HFFc6 (cell line): Measurements from ENCODE around the gene LRAT. TPM values are rescaled to one million over a fixed set of nuclear protein-coding genes. Genes with fewer than 3 reads are reported as not detected.

Experiments used
- DNase-seq: peaks from one replicate; pipeline ENCODE4 v3.0.0-alpha.2; 2018
- H3K27ac Mint-ChIP-seq: 2 replicates; pipeline ENCODE4 v1.8.0; 2020; ENCODE audit warnings: mild to moderate bottlenecking, mixed read lengths
- H3K27me3 Mint-ChIP-seq: 2 replicates; pipeline ENCODE4 v1.8.0; 2021; ENCODE audit warnings: mild to moderate bottlenecking, moderate library complexity, mixed read lengths; ENCODE audit not compliant: insufficient read depth
- H3K36me3 Mint-ChIP-seq: 2 replicates; pipeline ENCODE4 v1.8.0; 2021; ENCODE audit warnings: low read depth, mixed read lengths
- H3K4me1 Mint-ChIP-seq: 2 replicates; pipeline ENCODE4 v1.8.0; 2020; ENCODE audit warnings: low read depth, mixed read lengths
- H3K4me3 Mint-ChIP-seq: 2 replicates; pipeline ENCODE4 v1.8.0; 2020; ENCODE audit warnings: mild to moderate bottlenecking, moderate library complexity, mixed read lengths
- H3K9me3 Mint-ChIP-seq: 2 replicates; pipeline ENCODE4 v1.8.0; 2020; ENCODE audit warnings: mild to moderate bottlenecking, mixed read lengths
- long read RNA-seq: library from polyadenylated mRNA; unstranded; transcript quantifications from one replicate; pipeline ENCODE4 v2.0.0, GENCODE V29; 2019
- total RNA-seq, 6 experiments: library from RNA; stranded (reverse); fragmentation: NEBNext Ultra II Directional; extraction: Animal tissue kit (Norgen Biotek cat#: 25700); gene quantifications; 2 replicates in 1 of 6; 3 replicates in 5 of 6; pipeline ENCODE4 v1.2.3, GENCODE V29; 2021
- TF ChIP-seq, protein P1 (sequence below): fragments of 200-600 bp; sonication (generic); IDR thresholded peaks from 2 replicates; pipeline ENCODE4 v1.5.0; 2021; ENCODE audit warnings: antibody characterized with exemption, mild to moderate bottlenecking

Gene LRAT
- total RNA-seq: not detected
- long read RNA-seq: 0 reads

DNA sequence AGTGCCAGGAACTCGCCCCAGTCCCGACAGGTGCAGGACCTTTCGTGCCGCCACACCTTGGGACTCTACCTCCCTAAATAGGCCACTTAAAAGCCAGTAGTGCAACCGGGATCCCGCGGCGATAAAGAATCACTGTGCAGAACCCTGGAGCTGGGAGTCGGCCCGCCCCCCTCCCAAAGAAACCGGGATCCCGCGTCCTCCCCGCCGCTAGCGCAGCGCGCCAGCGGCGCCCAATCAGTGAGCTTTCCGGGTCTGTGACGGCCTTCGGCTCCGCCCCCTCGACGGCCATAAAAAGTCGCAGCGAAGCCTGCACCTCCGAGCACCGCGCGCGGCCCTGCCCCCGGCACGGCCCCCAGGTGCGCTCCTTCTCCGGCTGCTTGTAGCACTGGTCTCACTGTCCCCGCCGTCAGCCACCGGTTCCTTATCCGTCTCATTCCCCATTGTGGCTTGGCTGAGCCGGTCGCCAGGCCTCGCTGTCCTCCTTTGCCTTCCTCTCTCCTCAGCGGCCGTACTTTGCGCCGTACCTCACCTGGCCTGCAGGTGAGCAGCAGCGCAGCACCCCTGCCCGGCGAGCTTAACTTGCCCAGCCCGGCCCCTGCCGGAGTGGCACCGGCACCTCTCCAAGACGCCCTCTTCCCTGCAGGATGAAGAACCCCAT is at the start of gene LRAT:
LRAT (plus strand) TSS at position 318 of the 658 bp plus-strand sequence; CDS start at position 645, 327 bp downstream.
- Mint-ChIP-seq H3K27ac (no peak within 1 kb of the TSS), H3K4me3 (no peak within 1 kb of the TSS), H3K27me3 (peaks cover 19% of the 10 kb centered on the region), H3K4me1 (no peaks in the 10 kb centered on the region), H3K36me3 (no peaks in the 10 kb centered on the region), H3K9me3 (peaks cover 4% of the 10 kb centered on the region; the same call in 1 of the 2 replicates)
- no peak for DNase-seq
- TF ChIP-seq, protein P1, sequence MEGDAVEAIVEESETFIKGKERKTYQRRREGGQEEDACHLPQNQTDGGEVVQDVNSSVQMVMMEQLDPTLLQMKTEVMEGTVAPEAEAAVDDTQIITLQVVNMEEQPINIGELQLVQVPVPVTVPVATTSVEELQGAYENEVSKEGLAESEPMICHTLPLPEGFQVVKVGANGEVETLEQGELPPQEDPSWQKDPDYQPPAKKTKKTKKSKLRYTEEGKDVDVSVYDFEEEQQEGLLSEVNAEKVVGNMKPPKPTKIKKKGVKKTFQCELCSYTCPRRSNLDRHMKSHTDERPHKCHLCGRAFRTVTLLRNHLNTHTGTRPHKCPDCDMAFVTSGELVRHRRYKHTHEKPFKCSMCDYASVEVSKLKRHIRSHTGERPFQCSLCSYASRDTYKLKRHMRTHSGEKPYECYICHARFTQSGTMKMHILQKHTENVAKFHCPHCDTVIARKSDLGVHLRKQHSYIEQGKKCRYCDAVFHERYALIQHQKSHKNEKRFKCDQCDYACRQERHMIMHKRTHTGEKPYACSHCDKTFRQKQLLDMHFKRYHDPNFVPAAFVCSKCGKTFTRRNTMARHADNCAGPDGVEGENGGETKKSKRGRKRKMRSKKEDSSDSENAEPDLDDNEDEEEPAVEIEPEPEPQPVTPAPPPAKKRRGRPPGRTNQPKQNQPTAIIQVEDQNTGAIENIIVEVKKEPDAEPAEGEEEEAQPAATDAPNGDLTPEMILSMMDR: no peak

DNA sequence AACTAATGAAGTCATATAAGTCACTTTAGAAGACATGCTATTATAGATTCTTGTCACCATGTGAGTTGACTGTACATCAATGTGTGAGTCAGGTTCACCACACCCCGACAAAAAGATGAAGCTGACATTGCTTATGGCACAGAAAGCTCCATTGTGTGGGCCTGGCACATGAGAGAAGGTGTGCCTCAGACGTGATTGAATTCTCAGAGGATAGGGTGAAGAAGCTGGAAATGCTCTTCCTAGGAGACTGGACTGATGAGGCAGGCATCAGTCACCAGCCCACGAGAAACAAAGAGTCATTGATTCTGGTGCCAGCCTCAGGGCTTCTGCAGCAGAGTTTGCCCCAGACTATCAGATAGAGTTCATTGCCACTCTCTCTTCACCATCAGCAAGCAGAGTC is 35.9 kb upstream of the LRAT start:
- H3K4me3 Mint-ChIP-seq: no peak overlapping the region
- H3K4me1 Mint-ChIP-seq: no peaks in the 10 kb centered on the region
- no peaks in the 10 kb centered on the region for H3K36me3 Mint-ChIP-seq
- no peak overlapping the region for H3K27ac Mint-ChIP-seq
- H3K27me3 Mint-ChIP-seq: no peaks in the 10 kb centered on the region; the same call in 1 of the 2 replicates
- no peak for DNase-seq
- TF ChIP-seq, protein P1: no peak
- H3K9me3 Mint-ChIP-seq: peaks cover 5% of the 10 kb centered on the region

DNA sequence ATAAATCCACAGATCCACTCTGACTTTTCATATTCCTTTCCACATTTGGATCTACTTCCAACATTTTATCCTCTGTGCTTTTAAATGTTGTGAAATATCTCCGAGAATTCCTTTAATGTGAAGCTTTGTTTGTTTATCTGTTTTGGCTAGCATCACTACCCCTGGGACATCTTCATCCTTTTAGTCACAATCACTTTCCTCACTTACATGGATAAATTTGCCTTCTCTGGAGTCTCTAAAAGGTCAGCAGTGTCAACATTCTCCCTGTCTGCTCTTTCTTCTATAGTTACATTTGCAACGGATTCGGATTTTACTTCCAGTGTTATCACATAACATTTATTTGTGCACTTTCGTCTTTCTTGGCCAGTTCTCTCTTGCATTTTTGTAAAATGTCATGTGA is 34.2 kb upstream of the LRAT start:
- TF ChIP-seq, protein P1: no peak
- Mint-ChIP-seq H3K27ac (no peak overlapping the region), H3K4me1 (no peaks in the 10 kb centered on the region), H3K36me3 (no peaks in the 10 kb centered on the region), H3K9me3 (peaks cover 5% of the 10 kb centered on the region), H3K27me3 (no peaks in the 10 kb centered on the region; the same call in 1 of the 2 replicates), H3K4me3 (no peak overlapping the region)
- no peak for DNase-seq

DNA sequence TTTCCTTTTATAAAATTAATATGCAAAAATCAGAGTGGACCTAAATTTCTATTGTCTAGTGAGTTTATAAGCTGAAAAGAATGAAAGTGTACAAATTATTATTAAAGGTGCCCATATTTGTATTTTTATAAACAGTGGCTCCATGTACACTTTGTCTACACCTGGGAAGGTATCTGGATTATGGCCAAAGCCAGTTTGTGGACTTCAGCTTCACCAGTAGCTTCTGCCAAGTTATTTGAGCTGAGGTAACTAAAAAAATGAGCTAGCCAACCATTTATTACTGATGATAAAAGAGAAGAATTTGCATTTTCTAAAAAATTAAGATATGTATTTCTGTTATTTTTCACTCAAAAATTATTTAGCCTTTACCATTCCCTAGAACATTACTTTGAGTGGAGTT is 32.3 kb upstream of the LRAT start:
- Mint-ChIP-seq H3K36me3 (no peaks in the 10 kb centered on the region), H3K9me3 (peaks cover 11% of the 10 kb centered on the region), H3K4me1 (no peaks in the 10 kb centered on the region), H3K27ac (no peak overlapping the region), H3K4me3 (no peak overlapping the region), H3K27me3 (no peaks in the 10 kb centered on the region; the same call in 1 of the 2 replicates)
- TF ChIP-seq, protein P1: no peak
- no peak for DNase-seq

DNA sequence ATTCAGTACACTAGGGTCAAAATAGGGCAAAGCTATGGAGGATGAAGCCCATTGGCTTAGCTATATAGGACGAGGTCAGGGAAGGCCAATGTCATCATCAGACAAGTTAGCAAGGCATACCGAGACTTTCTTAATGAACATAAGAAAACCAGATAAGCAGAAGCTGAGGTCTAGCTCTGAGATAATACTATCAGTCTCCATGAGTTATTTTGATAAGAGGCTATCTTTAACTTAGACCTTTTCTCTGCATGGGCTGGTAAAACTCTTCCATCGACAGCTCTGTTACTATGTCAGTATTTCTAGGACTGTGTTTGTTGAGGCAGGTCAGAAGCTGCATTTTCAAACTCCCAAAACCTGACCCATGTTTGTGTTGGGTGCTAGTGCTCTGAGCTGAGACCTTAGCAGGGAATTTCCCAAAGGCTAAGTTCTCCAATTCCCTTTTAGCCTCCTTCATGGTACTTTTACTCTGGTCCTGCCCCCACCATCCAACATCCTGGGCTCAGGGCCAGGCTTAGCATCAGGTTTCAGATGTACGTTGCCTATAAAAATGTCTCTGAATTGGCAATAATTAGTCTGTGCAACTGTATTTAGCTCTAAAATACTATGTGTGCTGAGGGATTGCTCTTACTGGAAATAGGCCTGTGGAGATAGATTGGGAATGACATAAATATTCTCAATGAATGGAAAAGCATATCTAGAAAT is 29.3 kb upstream of the LRAT start:
- no peak overlapping the region for H3K4me3 Mint-ChIP-seq
- no peak for DNase-seq
- H3K36me3 Mint-ChIP-seq: no peaks in the 10 kb centered on the region
- no peaks in the 10 kb centered on the region; the same call in 1 of the 2 replicates for H3K27me3 Mint-ChIP-seq
- TF ChIP-seq, protein P1: no peak
- H3K27ac Mint-ChIP-seq: no peak overlapping the region
- peaks cover 11% of the 10 kb centered on the region for H3K9me3 Mint-ChIP-seq
- no peaks in the 10 kb centered on the region for H3K4me1 Mint-ChIP-seq
